ENCODE results near the gene DUSP6.

Gene DUSP6

DNA sequence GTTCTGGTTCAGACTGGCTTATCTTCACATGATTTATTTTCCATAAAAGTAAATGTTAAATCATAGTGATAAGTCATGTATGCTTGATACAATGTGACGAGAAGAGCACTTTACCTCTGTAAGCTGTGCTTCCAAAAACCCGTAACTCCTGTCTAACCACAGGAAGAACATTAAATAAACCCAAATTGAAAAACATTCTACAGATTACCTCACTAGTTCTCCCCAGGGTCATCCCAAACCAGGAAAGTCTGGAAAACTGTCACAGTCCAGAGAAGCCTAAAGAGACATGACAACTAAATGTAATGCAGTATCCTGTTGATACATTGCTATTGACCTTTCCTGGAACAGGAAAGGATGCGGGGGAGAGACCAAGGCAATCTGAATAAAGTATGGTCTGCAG lies 32.5 kb upstream of the DUSP6 start:
- Histone ChIP-seq H3K9me3 (no peaks in the 10 kb centered on the region), H3K4me1 (ENCODE audit: control insufficient read depth in 1 of 2, insufficient read depth in 1 of 2, low read depth in 1 of 2, low read length in 1 of 2) (peaks cover 36 to 52% of the 10 kb centered on the region in 2 experiments), H3K36me3 (no peaks in the 10 kb centered on the region), H3K4me3 (ENCODE audit: low read depth in 1 of 2, low read length in 1 of 2) (no peak overlapping the region), H3K27ac (peak overlapping the region; percentile 71), H3K27me3 (no peaks in the 10 kb centered on the region)
- TF ChIP-seq, protein P1, sequence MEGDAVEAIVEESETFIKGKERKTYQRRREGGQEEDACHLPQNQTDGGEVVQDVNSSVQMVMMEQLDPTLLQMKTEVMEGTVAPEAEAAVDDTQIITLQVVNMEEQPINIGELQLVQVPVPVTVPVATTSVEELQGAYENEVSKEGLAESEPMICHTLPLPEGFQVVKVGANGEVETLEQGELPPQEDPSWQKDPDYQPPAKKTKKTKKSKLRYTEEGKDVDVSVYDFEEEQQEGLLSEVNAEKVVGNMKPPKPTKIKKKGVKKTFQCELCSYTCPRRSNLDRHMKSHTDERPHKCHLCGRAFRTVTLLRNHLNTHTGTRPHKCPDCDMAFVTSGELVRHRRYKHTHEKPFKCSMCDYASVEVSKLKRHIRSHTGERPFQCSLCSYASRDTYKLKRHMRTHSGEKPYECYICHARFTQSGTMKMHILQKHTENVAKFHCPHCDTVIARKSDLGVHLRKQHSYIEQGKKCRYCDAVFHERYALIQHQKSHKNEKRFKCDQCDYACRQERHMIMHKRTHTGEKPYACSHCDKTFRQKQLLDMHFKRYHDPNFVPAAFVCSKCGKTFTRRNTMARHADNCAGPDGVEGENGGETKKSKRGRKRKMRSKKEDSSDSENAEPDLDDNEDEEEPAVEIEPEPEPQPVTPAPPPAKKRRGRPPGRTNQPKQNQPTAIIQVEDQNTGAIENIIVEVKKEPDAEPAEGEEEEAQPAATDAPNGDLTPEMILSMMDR (IDR thresholded peaks at IDR 0.05) = no peak

DNA sequence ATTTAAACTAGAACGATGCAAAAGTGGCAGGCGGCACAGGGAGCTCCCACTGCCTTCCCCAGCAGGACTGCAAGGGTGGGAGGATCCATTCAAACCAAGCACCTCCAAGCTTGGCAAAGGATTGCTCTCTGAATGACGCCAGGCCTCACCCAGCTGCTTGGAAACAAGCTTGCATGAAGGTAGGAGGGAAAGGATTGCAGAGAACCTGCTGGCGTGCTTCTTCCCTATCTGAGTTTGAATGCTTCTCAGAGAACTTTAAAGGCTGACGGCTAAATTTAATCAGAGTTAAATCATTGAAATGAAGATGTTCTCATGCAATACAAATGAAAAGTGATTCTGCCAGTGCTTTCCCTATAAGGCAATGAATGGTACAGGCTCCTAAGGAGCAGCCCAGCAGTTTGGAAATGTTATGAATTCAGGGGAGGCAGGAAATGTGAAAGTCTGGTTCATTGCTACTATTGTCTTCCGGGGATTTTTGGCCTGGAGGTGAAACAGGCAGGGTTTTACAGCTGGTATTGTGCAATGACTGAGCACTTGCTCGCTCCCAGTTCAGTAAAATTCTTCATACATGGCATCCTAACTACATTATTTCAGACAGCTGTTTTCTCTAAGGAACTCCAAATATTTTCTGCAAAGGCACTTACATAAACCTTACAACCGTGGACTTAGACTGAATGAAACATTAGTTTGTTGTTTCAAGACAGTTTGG lies 31.9 kb upstream of the DUSP6 start:
- Histone ChIP-seq H3K36me3 (no peaks in the 10 kb centered on the region), H3K4me3 (ENCODE audit: low read depth in 1 of 2, low read length in 1 of 2) (no peak overlapping the region), H3K9me3 (no peaks in the 10 kb centered on the region), H3K27ac (peak overlapping the region; percentile 71), H3K4me1 (ENCODE audit: control insufficient read depth in 1 of 2, insufficient read depth in 1 of 2, low read depth in 1 of 2, low read length in 1 of 2) (peaks cover 31 to 46% of the 10 kb centered on the region in 2 experiments), H3K27me3 (no peaks in the 10 kb centered on the region)
- TF ChIP-seq, protein P1 (IDR thresholded peaks at IDR 0.05) = no peak

DNA sequence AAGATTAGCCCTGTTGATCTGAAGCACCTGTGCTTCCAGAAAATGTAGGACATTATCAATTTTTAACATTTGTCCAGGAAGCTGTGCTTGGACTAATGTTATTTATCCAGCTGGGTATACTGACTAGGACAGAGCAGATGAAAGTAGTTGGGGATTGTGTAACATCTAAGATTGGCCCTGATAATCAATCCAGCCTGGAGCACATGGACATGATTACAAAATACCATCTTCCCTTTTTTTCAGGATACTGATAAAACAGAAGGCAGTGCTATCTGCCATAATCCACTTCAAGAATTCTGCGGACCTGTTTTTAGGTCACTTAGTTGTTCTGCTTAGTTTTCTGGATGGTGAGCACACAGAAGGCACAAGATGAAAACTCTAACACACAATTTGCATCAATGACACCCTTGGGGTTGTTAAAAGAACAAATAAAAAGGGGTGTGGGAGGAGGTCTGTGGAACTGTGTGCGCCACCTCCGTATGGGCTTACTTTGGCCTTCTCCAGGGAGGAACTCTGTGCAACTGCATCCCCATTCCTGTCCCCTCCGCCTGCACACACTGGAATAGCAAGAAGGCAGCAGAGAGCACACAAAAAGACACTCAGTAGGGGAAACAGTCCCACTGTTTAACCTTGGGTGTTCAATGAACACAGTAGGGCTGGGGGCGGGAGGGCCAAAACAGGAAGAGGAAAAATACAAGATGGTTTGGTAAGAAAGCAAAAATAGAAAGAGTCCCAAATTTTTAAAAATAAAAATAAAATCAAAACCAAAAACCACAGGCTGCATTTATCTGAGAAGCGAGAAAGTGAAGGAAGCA lies 31.1 kb upstream of the DUSP6 start:
- Histone ChIP-seq H3K4me1 (ENCODE audit: control insufficient read depth in 1 of 2, insufficient read depth in 1 of 2, low read depth in 1 of 2, low read length in 1 of 2) (peaks cover 31 to 45% of the 10 kb centered on the region in 2 experiments), H3K27ac (peak overlapping the region; percentile 71), H3K9me3 (no peaks in the 10 kb centered on the region), H3K4me3 (ENCODE audit: low read depth in 1 of 2, low read length in 1 of 2) (no peak overlapping the region), H3K27me3 (no peaks in the 10 kb centered on the region), H3K36me3 (no peaks in the 10 kb centered on the region)
- TF ChIP-seq, protein P1 (IDR thresholded peaks at IDR 0.05) = no peak

DNA sequence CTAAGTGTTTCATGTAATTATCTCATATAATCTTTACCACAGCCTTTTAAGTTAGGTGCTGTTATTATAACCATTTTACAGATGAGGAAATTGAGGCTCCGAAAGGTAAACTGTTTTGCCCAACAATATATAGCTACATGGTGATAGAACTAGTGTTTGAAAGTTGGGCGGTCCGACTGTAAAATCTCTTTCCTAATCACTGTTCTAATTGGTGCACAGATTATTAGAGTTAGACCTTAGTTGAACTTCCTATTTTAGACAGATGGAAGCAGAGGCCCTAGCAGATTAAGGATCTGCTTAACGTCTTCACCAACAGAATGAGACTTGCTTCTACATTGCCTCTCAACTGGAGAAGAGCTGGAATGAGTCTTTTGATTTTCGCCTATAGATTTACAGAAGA lies 30.0 kb upstream of the DUSP6 start:
- peak overlapping the region; percentile 71 for H3K27ac ChIP-seq
- no peaks in the 10 kb centered on the region for H3K9me3 ChIP-seq
- no peaks in the 10 kb centered on the region for H3K27me3 ChIP-seq
- H3K4me1 ChIP-seq (ENCODE audit: control insufficient read depth in 1 of 2, insufficient read depth in 1 of 2, low read depth in 1 of 2, low read length in 1 of 2) = peaks cover 31 to 45% of the 10 kb centered on the region in 2 experiments
- TF ChIP-seq, protein P1 (IDR thresholded peaks at IDR 0.05) = no peak
- no peaks in the 10 kb centered on the region for H3K36me3 ChIP-seq
- H3K4me3 ChIP-seq (ENCODE audit: low read depth in 1 of 2, low read length in 1 of 2) = no peak overlapping the region

DNA sequence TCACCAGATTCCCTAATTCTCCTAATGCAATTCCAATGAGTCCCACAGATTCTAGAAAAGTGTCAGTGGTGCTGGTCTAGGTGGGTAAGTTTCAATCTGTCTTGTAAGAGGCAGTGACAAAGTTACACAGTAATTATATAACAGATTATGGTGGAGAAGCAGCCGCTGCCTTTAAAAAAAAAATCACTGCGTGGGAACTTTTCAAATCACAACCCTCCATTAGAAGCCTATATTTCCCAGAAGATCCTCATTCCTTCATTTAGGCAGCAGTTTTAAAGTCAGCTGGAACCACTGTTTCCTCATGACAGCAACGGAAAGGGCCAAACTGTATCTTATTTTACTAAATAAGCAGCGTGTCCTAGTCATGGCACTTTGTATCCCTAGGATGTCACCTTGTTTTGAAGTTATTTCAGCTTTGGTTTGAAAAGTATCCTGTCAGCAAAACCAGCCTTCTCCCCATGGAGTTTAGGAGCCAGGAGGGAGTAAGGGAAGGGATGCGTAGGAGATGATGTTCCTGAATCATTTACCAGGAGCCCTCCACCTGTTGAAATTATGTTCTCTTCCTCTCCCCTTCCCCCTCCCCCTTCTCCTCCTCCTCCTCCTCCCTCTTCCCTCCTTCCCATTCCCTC lies 27.7 kb upstream of the DUSP6 start:
- Histone ChIP-seq H3K27me3 (no peaks in the 10 kb centered on the region), H3K27ac (no peak overlapping the region), H3K9me3 (no peaks in the 10 kb centered on the region), H3K4me3 (ENCODE audit: low read depth in 1 of 2, low read length in 1 of 2) (no peak overlapping the region), H3K4me1 (ENCODE audit: control insufficient read depth in 1 of 2, insufficient read depth in 1 of 2, low read depth in 1 of 2, low read length in 1 of 2) (peaks cover 27 to 32% of the 10 kb centered on the region in 2 experiments), H3K36me3 (no peaks in the 10 kb centered on the region)
- TF ChIP-seq, protein P1 (IDR thresholded peaks at IDR 0.05) = no peak
